Measurements from ENCODE around the gene ENO4. TPM values are rescaled to one million over a fixed set of nuclear protein-coding genes. Genes with fewer than 3 reads are reported as not detected.
A peak's percentile ranks its signal among the peaks of the same experiment; 100 is the strongest.

Gene ENO4
- total RNA-seq, 1 donor from 2014 or later: 0.64 TPM

GRCh38 chr10:116828116-116828515, 21.2 kb upstream of the ENO4 start:
- intact Hi-C loops (cut with micrococcal nuclease): no loop called here
- DNase-seq: no peak
- no peak for ATAC-seq

- DNase-seq (no peak), ATAC-seq (no peak)
Measured at GRCh38 chr10:116829711-116830110, 19.6 kb upstream of the ENO4 start.

GRCh38 chr10:116831086-116831485, 18.2 kb upstream of the ENO4 start:
- intact Hi-C loops (cut with micrococcal nuclease): no loop called here
- ATAC-seq: peak; percentile 77
- no peak for DNase-seq

More at GRCh38 chr10:116829711-116830110, 19.6 kb upstream of the ENO4 start:
- intact Hi-C loops (cut with micrococcal nuclease): no loop called here

- DNase-seq (no peak), ATAC-seq (peak; percentile 84)
- intact Hi-C loops (cut with micrococcal nuclease): no loop called here
Measured at GRCh38 chr10:116831790-116832189, 17.5 kb upstream of the ENO4 start.

- intact Hi-C loops (cut with micrococcal nuclease): no loop called here
- ATAC-seq: no peak
- no peak for DNase-seq
Measured at GRCh38 chr10:116833986-116834985, 15.0 kb upstream of the ENO4 start.

- DNase-seq: no peak
- intact Hi-C loops (cut with micrococcal nuclease): no loop called here
- no peak for ATAC-seq
Measured at GRCh38 chr10:116835658-116836057, 13.6 kb upstream of the ENO4 start.

- ATAC-seq (peak; percentile 69), DNase-seq (peak; percentile 37)
- intact Hi-C loops (cut with micrococcal nuclease): no loop called here
Measured at GRCh38 chr10:116836083-116836482, 13.2 kb upstream of the ENO4 start.

- intact Hi-C loops (cut with micrococcal nuclease): no loop called here
- DNase-seq: no peak
- ATAC-seq: no peak
Measured at GRCh38 chr10:116836902-116837523, 12.3 kb upstream of the ENO4 start.

- no peak for ATAC-seq
- intact Hi-C loops (cut with micrococcal nuclease): no loop called here
Measured at GRCh38 chr10:116838143-116838725, 11.1 kb upstream of the ENO4 start.

GRCh38 chr10:116840389-116841075, 8.8 kb upstream of the ENO4 start:
- DNase-seq (no peak), ATAC-seq (no peak)
- intact Hi-C loops (cut with micrococcal nuclease): no loop called here

More at GRCh38 chr10:116838143-116838725, 11.1 kb upstream of the ENO4 start:
- no peak for DNase-seq

GRCh38 chr10:116845823-116846222, 3.5 kb upstream of the ENO4 start:
- no peak for DNase-seq
- intact Hi-C loops (cut with micrococcal nuclease): no loop called here
- no peak for ATAC-seq

GRCh38 chr10:116848032-116848943, 1.0 kb upstream of the ENO4 start:
- DNase-seq: no peak
- intact Hi-C loops (cut with micrococcal nuclease): no loop called here
- ATAC-seq: no peak

GRCh38 chr10:116848944-116849247, 403 bp upstream of the ENO4 start:
- intact Hi-C loops (cut with micrococcal nuclease): no loop called here
- DNase-seq (no peak), ATAC-seq (peak; percentile 33)

GRCh38 chr10:116850058-116850611, 836 bp downstream of the ENO4 start:
- intact Hi-C loops (cut with micrococcal nuclease): no loop called here
- DNase-seq (no peak), ATAC-seq (no peak)

- intact Hi-C loops (cut with micrococcal nuclease): no loop called here
- ATAC-seq (no peak), DNase-seq (no peak)
Measured at GRCh38 chr10:116852246-116852645, 2.9 kb downstream of the ENO4 start.

- no peak for ATAC-seq
- no peak for DNase-seq
- intact Hi-C loops (cut with micrococcal nuclease): no loop called here
Measured at GRCh38 chr10:116853287-116853686, 4.0 kb downstream of the ENO4 start.

- intact Hi-C loops (cut with micrococcal nuclease): no loop called here
- no peak for DNase-seq
- no peak for ATAC-seq
Measured at GRCh38 chr10:116853701-116854100, 4.4 kb downstream of the ENO4 start.

- intact Hi-C loops (cut with micrococcal nuclease): no loop called here
- ATAC-seq (no peak), DNase-seq (no peak)
Measured at GRCh38 chr10:116857156-116857555, 7.9 kb downstream of the ENO4 start.

Data from left ventricle myocardium superior (tissue), 1 donor.